IMR-90 (cell line): ENCODE data around the gene ANO2. TPM values are rescaled to one million over a fixed set of nuclear protein-coding genes. Genes with fewer than 3 reads are reported as not detected.

Experiments
- ATAC-seq: fragments of 200-7000 bp; cut with Tn5 transposase; 2 replicates; pipeline ENCODE4 v1.9.1; 2020; ENCODE audit warnings: low read depth, mild to moderate bottlenecking, moderate library complexity
- BruUV-seq: library from RNA; stranded (reverse); fragments of 400-500 nt; replicated peaks from 2 replicates; lab custom pipeline; 2021; lab: Mats Ljungman, UMichigan
- CTCF ChIA-PET: fragments of 300-600 bp; formaldehyde crosslinking; extraction: SDS; loops from one replicate; lab custom pipeline; 2021; ENCODE audit warnings: antibody characterized with exemption; lab: Yijun Ruan, JAX
- POLR2A ChIA-PET: fragments of 300-600 bp; sonication (Branson Sonifier 250); formaldehyde crosslinking; loops from one replicate; lab custom pipeline; 2022; ENCODE audit warnings: antibody characterized with exemption; ENCODE audit not compliant: unreplicated experiment; lab: Charles Lee
- DNase-seq: peaks from one replicate; pipeline ENCODE4 v3.0.0; 2013
- H2AFZ ChIP-seq: replicated peaks from 2 replicates; pipeline ENCODE3; 2013; ENCODE audit warnings: low read length, mild to moderate bottlenecking; ENCODE audit not compliant: poor library complexity
- H2AK5ac ChIP-seq: 2 replicates; pipeline ENCODE4 v1.6.1; 2013; ENCODE audit warnings: low read depth, low read length, inconsistent platforms
- H2AK9ac ChIP-seq: replicated peaks from 2 replicates; pipeline ENCODE3; 2013; ENCODE audit warnings: mild to moderate bottlenecking, low read depth, low read length, moderate library complexity; ENCODE audit not compliant: poor library complexity
- H2BK120ac ChIP-seq: 2 replicates; pipeline ENCODE4 v1.6.1; 2013; ENCODE audit warnings: low read depth, low read length, inconsistent platforms
- H2BK15ac ChIP-seq: 3 replicates; pipeline ENCODE4 v1.6.1; 2013; ENCODE audit warnings: low read depth, low read length, inconsistent platforms
- H2BK20ac ChIP-seq: 2 replicates; pipeline ENCODE4 v1.6.1; 2013; ENCODE audit warnings: low read depth, mild to moderate bottlenecking, inconsistent platforms, low read length, moderate library complexity
- H2BK5ac ChIP-seq: 2 replicates; pipeline ENCODE4 v1.6.1; 2013; ENCODE audit warnings: mild to moderate bottlenecking, low read depth, low read length, inconsistent platforms; ENCODE audit not compliant: poor library complexity, severe bottlenecking
- H3K14ac ChIP-seq: replicated peaks from 2 replicates; pipeline ENCODE4 v1.6.1; 2013; ENCODE audit warnings: low read depth, low read length, inconsistent platforms
- H3K18ac ChIP-seq: 2 replicates; pipeline ENCODE4 v1.6.1; 2013; ENCODE audit warnings: low read depth, low read length, control low read depth
- H3K23ac ChIP-seq: 2 replicates; pipeline ENCODE4 v1.6.1; 2013; ENCODE audit warnings: low read depth, low read length, inconsistent platforms
- H3K27ac ChIP-seq: 2 replicates; pipeline ENCODE4 v1.5.1; 2013; ENCODE audit warnings: mild to moderate bottlenecking, control low read depth, low read length; ENCODE audit not compliant: insufficient read depth
- H3K27me3 ChIP-seq: 2 replicates; pipeline ENCODE4 v1.6.1; 2013; ENCODE audit warnings: low read length; ENCODE audit not compliant: control insufficient read depth, insufficient read depth
- H3K36me3 ChIP-seq: 2 replicates; pipeline ENCODE4 v1.6.1; 2013; ENCODE audit warnings: low read length, mixed read lengths; ENCODE audit not compliant: control insufficient read depth, insufficient read depth
- H3K4ac ChIP-seq: 2 replicates; pipeline ENCODE4 v1.6.1; 2013; ENCODE audit warnings: low read depth, low read length, inconsistent platforms
- H3K4me1 ChIP-seq: 2 replicates; pipeline ENCODE4 v1.6.1; 2013; ENCODE audit warnings: low read length, mixed read lengths; ENCODE audit not compliant: control insufficient read depth, insufficient read depth
- H3K4me2 ChIP-seq: 2 replicates; pipeline ENCODE4 v1.6.1; 2013; ENCODE audit warnings: low read depth, mild to moderate bottlenecking, control low read depth, low read length, moderate library complexity
- H3K4me3 ChIP-seq: 2 replicates; pipeline ENCODE4 v1.5.1; 2013; ENCODE audit warnings: low read depth, mild to moderate bottlenecking, control low read depth, low read length, moderate library complexity; ENCODE audit not compliant: insufficient read depth
- H3K56ac ChIP-seq: 2 replicates; pipeline ENCODE4 v1.6.1; 2013; ENCODE audit warnings: low read length, inconsistent platforms; ENCODE audit not compliant: insufficient read depth; ENCODE audit errors: extremely low read depth
- H3K79me1 ChIP-seq, 2 experiments: 2 replicates each; pipeline ENCODE4 v1.6.1; 2013; ENCODE audit warnings: low read length in 2 of 2, inconsistent platforms in 1 of 2, low read depth in 1 of 2
- H3K9ac ChIP-seq: 2 replicates; pipeline ENCODE4 v1.6.1; 2013; ENCODE audit warnings: low read depth, low read length, control low read depth
- H3K9me1 ChIP-seq: 2 replicates; pipeline ENCODE4 v1.6.1; 2013; ENCODE audit warnings: low read length, inconsistent platforms; ENCODE audit not compliant: insufficient read depth
- H3K9me3 ChIP-seq: 2 replicates; pipeline ENCODE4 v1.6.1; 2013; ENCODE audit warnings: low read length; ENCODE audit not compliant: control insufficient read depth, insufficient read depth
- H4K20me1 ChIP-seq: 2 replicates; pipeline ENCODE4 v1.6.1; 2013; ENCODE audit warnings: low read length, inconsistent platforms; ENCODE audit not compliant: insufficient read depth
- H4K5ac ChIP-seq: 2 replicates; pipeline ENCODE4 v1.6.1; 2013; ENCODE audit warnings: mild to moderate bottlenecking, low read depth, low read length, control low read depth
- H4K8ac ChIP-seq, 2 experiments: 2 replicates each; pipeline ENCODE4 v1.6.1; 2013; ENCODE audit warnings: low read depth in 2 of 2, low read length in 2 of 2, control low read depth in 1 of 2, inconsistent platforms in 1 of 2
- H4K91ac ChIP-seq: 2 replicates; pipeline ENCODE4 v1.6.1; 2013; ENCODE audit warnings: low read depth, low read length, inconsistent platforms; ENCODE audit not compliant: insufficient read depth
- FOS ChIP-seq: fragments of 150-350 bp; IDR thresholded peaks from 2 replicates; pipeline ENCODE4 v1.6.1; 2016; ENCODE audit warnings: low read depth, low read length
- NFE2L2 ChIP-seq: fragments of 150-350 bp; IDR thresholded peaks from 2 replicates; pipeline ENCODE4 v1.6.1; 2016; ENCODE audit warnings: low read depth, mild to moderate bottlenecking, low read length
- WGBS, 2 experiments: methylation state at CpG; one replicate each; pipeline versions ENCODE4 v1.1.5 to v1.1.7; 2013; ENCODE audit warnings: missing lambda C conversion rate in 2 of 2; ENCODE audit not compliant: insufficient read length in 1 of 2; ENCODE audit errors: extremely low coverage in 2 of 2; 5-methylcytosine and 5-hydroxymethylcytosine counted together
- dilution Hi-C: fragments of 300-500 bp; cut with HindIII; formaldehyde crosslinking; loops from one replicate; pipeline ENCODE4 v1.14.3; 2018; ENCODE audit warnings: low sequenced_read_pairs; ENCODE audit not compliant: unreplicated experiment
- in situ Hi-C: fragments of 300-500 bp; cut with MboI; formaldehyde crosslinking; loops from 3 replicates; pipeline ENCODE4 v1.14.3; 2019; ENCODE audit warnings: low sequenced_read_pairs, inconsistent platforms, mixed read lengths
- intact Hi-C: fragments of 100-400 bp; cut with micrococcal nuclease; formaldehyde crosslinking; loops from 2 replicates; pipeline ENCODE4 v1.10.0; 2022
- polyA plus RNA-seq, 3 experiments: library from polyadenylated mRNA; depleted of rRNA; stranded (reverse); fragments of >200 nt; gene quantifications; 2 replicates each; pipeline ENCODE4 v1.2.3, GENCODE V29; 2012; ENCODE audit warnings: low replicate concordance in 1 of 3
- total RNA-seq: library from RNA; depleted of rRNA; stranded (reverse); fragments of >200 nt; gene quantifications from 2 replicates; pipeline ENCODE4 v1.2.3, GENCODE V29; 2012
- TF ChIP-seq, protein P1 (sequence below): fragments of 150-350 bp; IDR thresholded peaks from 2 replicates; pipeline ENCODE4 v1.6.1; 2017; ENCODE audit warnings: mild to moderate bottlenecking, antibody characterized with exemption, low read length, low read depth

Gene ANO2
- total and polyA plus RNA-seq, 2 of the 4 experiments (the other 2 are of a cell fraction), result 0.22 TPM; not detected in 1

DNA sequence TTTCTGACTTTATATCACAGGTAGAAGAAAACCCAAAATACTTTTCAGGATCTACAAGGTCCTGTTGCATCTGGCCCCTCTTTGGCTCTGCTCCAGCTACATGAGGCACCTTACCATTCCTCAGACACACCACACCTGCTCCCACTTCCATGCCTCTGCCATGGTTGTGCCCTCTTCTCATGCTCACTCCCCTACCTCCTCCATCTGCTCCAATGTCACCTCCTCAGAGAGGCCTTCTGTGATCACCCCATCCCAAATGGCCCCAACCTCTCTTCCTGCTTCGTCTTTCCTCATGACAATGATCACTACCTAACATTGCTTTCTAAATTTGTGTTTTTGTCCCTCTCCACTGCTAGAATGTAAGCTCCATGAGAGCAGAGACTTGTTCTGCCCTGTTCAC lies 174.3 kb downstream of the ANO2 start:
- Histone ChIP-seq H3K9me3 (no peaks in the 10 kb centered on the region), H3K27ac (no peak overlapping the region), H2BK5ac (no peak overlapping the region), H3K27me3 (peaks cover 31% of the 10 kb centered on the region), H4K20me1 (no peaks in the 10 kb centered on the region), H3K18ac (no peak overlapping the region), H3K4ac (no peak overlapping the region), H3K23ac (no peak overlapping the region), H2BK15ac (no peak overlapping the region), H2AK5ac (no peak overlapping the region), H3K9me1 (no peaks in the 10 kb centered on the region), H4K91ac (no peak overlapping the region), H3K4me2 (no peak overlapping the region), H2BK20ac (no peak overlapping the region), H3K9ac (no peak overlapping the region), H2AFZ (no peak overlapping the region), H3K14ac (no peak overlapping the region), H3K4me1 (no peaks in the 10 kb centered on the region), H3K56ac (no peak overlapping the region), H4K5ac (no peak overlapping the region), H2AK9ac (no peak overlapping the region), H3K36me3 (no peaks in the 10 kb centered on the region), H2BK120ac (no peak overlapping the region), H4K8ac (no peak overlapping the region), H3K4me3 (no peak overlapping the region), H3K79me1 (no peaks in the 10 kb centered on the region)
- in situ Hi-C loops, result no loop called here
- TF ChIP-seq FOS (no peak), NFE2L2 (no peak)
- TF ChIP-seq, protein P1, sequence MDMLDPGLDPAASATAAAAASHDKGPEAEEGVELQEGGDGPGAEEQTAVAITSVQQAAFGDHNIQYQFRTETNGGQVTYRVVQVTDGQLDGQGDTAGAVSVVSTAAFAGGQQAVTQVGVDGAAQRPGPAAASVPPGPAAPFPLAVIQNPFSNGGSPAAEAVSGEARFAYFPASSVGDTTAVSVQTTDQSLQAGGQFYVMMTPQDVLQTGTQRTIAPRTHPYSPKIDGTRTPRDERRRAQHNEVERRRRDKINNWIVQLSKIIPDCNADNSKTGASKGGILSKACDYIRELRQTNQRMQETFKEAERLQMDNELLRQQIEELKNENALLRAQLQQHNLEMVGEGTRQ, result no peak
- no peak for ATAC-seq
- intact Hi-C loops, result no loop called here
- DNase-seq, result no peak
- no CpG with 5 or more reads among the region's 1 CpG for WGBS, 2 experiments
- POLR2A ChIA-PET, result no interaction called here
- CTCF ChIA-PET, result no interaction called here
- BruUV-seq, result no TSS peak
- dilution Hi-C loops, result no loop called here
